ENCODE results near the gene ZKSCAN5.

DNA sequence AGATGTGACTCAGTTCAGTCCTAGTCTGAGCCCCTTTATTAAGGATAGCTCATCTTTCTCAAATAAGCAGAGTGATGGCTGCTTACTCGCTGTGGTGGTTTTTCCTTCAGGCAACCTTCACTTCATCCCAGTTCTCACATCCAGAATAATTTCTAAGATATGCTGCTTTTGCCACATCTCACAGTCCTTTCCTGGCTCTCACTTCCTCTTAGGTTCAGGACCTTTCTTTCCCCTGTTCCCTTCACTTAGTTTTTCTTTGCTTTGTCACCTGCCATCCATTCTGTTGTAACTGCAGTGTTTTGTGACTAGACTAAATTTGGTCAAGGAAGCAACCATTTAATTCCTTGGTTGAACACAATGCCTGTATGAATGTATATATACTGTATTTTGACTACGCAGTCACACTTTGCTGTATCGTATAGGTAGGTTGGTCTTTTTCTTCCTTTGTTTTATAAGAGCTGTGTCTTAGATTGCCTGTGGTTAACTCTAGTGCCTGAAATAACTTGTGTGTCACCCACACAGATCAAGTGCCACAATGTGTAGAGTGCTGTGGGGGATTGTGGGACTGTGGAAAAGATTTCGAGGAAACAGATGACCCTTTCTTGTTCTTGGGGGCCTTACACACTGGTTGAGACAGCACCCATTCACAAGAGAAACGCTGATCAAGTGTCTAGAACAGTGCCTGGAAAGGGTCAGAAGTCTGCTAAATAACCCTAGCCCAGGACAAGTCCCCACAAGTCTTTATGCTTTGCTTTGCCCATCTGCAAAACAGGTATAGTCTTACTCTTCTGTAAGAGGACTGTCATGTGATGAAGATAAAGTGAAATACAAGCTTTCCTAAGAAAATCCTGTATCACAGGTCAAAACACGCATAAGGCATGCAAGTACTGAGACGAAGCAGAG is 56.6 kb downstream of the ZKSCAN5 start:
- TF ChIP-seq, protein P1, sequence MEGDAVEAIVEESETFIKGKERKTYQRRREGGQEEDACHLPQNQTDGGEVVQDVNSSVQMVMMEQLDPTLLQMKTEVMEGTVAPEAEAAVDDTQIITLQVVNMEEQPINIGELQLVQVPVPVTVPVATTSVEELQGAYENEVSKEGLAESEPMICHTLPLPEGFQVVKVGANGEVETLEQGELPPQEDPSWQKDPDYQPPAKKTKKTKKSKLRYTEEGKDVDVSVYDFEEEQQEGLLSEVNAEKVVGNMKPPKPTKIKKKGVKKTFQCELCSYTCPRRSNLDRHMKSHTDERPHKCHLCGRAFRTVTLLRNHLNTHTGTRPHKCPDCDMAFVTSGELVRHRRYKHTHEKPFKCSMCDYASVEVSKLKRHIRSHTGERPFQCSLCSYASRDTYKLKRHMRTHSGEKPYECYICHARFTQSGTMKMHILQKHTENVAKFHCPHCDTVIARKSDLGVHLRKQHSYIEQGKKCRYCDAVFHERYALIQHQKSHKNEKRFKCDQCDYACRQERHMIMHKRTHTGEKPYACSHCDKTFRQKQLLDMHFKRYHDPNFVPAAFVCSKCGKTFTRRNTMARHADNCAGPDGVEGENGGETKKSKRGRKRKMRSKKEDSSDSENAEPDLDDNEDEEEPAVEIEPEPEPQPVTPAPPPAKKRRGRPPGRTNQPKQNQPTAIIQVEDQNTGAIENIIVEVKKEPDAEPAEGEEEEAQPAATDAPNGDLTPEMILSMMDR (conservative IDR thresholded peaks at IDR 0.05 in 1 of 2, IDR thresholded peaks at IDR 0.05 in 1 of 2; ENCODE audit: low read depth in 1 of 2, low read length in 2 of 2): no peak
- TF ChIP-seq EZH2 (IDR thresholded peaks at IDR 0.05; ENCODE audit: low read length, missing control alignments): no peak
